Neural cell (in vitro differentiated cells): Measurements from ENCODE around the gene MPND. TPM values are rescaled to one million over a fixed set of nuclear protein-coding genes. Genes with fewer than 3 reads are reported as not detected.

Experiments
- H2AFZ ChIP-seq: fragments of 200-600, 300-800 bp; sonication (generic), shearing (Covaris generic); 2 replicates; pipeline ENCODE4 v1.6.0; 2014; ENCODE audit warnings: low read depth, mild to moderate bottlenecking, antibody characterized with exemption, low read length, moderate library complexity
- H3F3A ChIP-seq: fragments of 200-600 bp; shearing (Covaris generic); 2 replicates; pipeline ENCODE4 v1.6.1; 2016; ENCODE audit warnings: mild to moderate bottlenecking, moderate library complexity, mixed read lengths, antibody characterized with exemption, low read length; ENCODE audit not compliant: insufficient read depth, poor library complexity, severe bottlenecking
- H3K27ac ChIP-seq: fragments of 200-600, 300-800 bp; sonication (generic), shearing (Covaris generic); 2 replicates; pipeline ENCODE4 v1.5.1; 2014; ENCODE audit warnings: mild to moderate bottlenecking, low read length, moderate library complexity
- H3K27me3 ChIP-seq: fragments of 300-800, 200-600 bp; sonication (generic), shearing (Covaris generic); 2 replicates; pipeline ENCODE4 v1.6.0; 2014; ENCODE audit warnings: mild to moderate bottlenecking, low read depth, low read length, moderate library complexity; ENCODE audit not compliant: insufficient read depth
- H3K36me3 ChIP-seq: fragments of 300-800, 200-600 bp; sonication (generic), shearing (Covaris generic); 2 replicates; pipeline ENCODE4 v1.5.1; 2014; ENCODE audit warnings: mild to moderate bottlenecking, antibody characterized with exemption, low read length, moderate library complexity; ENCODE audit not compliant: insufficient read depth
- H3K4me2 ChIP-seq: fragments of 300-800, 200-600 bp; sonication (generic), shearing (Covaris generic); 2 replicates; pipeline ENCODE4 v1.6.0; 2014; ENCODE audit warnings: mild to moderate bottlenecking, low read length
- H3K4me3 ChIP-seq: fragments of 300-800, 200-600 bp; sonication (generic), shearing (Covaris generic); 2 replicates; pipeline ENCODE4 v1.5.1; 2014; ENCODE audit warnings: mild to moderate bottlenecking, low read length, moderate library complexity
- H3K79me2 ChIP-seq: fragments of 200-600 bp; shearing (Covaris generic); replicated peaks from 2 replicates; pipeline ENCODE4 v1.6.0; 2014; ENCODE audit warnings: mild to moderate bottlenecking, low read length, moderate library complexity; ENCODE audit not compliant: insufficient read depth
- H3K9ac ChIP-seq: fragments of 300-800, 200-600 bp; sonication (generic), shearing (Covaris generic); 2 replicates; pipeline ENCODE4 v1.6.1; 2016; ENCODE audit warnings: mild to moderate bottlenecking, low read length, mixed read lengths
- H3K9me2 ChIP-seq: fragments of 200-600 bp; shearing (Covaris generic); 2 replicates; pipeline ENCODE4 v1.6.1; 2016; ENCODE audit warnings: mild to moderate bottlenecking, low read length, mixed read lengths; ENCODE audit not compliant: insufficient read depth
- H3K9me3 ChIP-seq: fragments of 200-600, 300-800 bp; sonication (generic), shearing (Covaris generic); 2 replicates; pipeline ENCODE4 v1.6.1; 2016; ENCODE audit warnings: mild to moderate bottlenecking, mixed run types, low read length, moderate library complexity, mixed read lengths
- H4K20me1 ChIP-seq: fragments of 200-600 bp; shearing (Covaris generic); 2 replicates; pipeline ENCODE4 v1.6.1; 2016; ENCODE audit warnings: mild to moderate bottlenecking, mixed run types; ENCODE audit not compliant: insufficient read depth
- EP300 ChIP-seq: fragments of 450-650 bp; conservative IDR thresholded peaks from 2 replicates; pipeline ENCODE4 v1.6.1; 2014; ENCODE audit warnings: antibody characterized with exemption, mild to moderate bottlenecking, moderate library complexity; ENCODE audit not compliant: poor library complexity, severe bottlenecking
- EZH2 ChIP-seq: fragments of 200-600, 300-800 bp; shearing (Covaris generic), sonication (generic); IDR thresholded peaks from 2 replicates; pipeline ENCODE4 v1.6.1; 2014; ENCODE audit warnings: antibody characterized with exemption, low read length, borderline replicate concordance, mild to moderate bottlenecking; ENCODE audit not compliant: insufficient read depth, poor library complexity, severe bottlenecking
- MXI1 ChIP-seq: fragments of 450-650 bp; conservative IDR thresholded peaks from 2 replicates; pipeline ENCODE4 v1.6.1; 2014; ENCODE audit warnings: antibody characterized with exemption, mild to moderate bottlenecking; ENCODE audit not compliant: poor library complexity, severe bottlenecking
- POLR2AphosphoS5 ChIP-seq: IDR thresholded peaks from 2 replicates; pipeline ENCODE4 v1.6.1; 2012
- RAD21 ChIP-seq: fragments of 450-650 bp; conservative IDR thresholded peaks from 2 replicates; pipeline ENCODE4 v1.6.1; 2014; ENCODE audit warnings: antibody characterized with exemption, mild to moderate bottlenecking, moderate library complexity
- SMC3 ChIP-seq: fragments of 450-650 bp; conservative IDR thresholded peaks from 2 replicates; pipeline ENCODE4 v1.6.1; 2014; ENCODE audit warnings: antibody characterized with exemption, mild to moderate bottlenecking, moderate library complexity; ENCODE audit not compliant: poor library complexity
- TAF1 ChIP-seq: IDR thresholded peaks from 2 replicates; pipeline ENCODE4 v1.6.1; 2012; ENCODE audit warnings: low read depth
- polyA plus RNA-seq: library from polyadenylated mRNA; depleted of rRNA; stranded (reverse); fragments of >200 nt; gene quantifications from 2 replicates; pipeline ENCODE4 v1.2.3, GENCODE V29; 2014
- TF ChIP-seq, protein P1 (sequence below): fragments of 450-650 bp; IDR thresholded peaks from 2 replicates; pipeline ENCODE4 v1.5.1; 2014; ENCODE audit warnings: antibody characterized with exemption, mild to moderate bottlenecking, moderate library complexity; ENCODE audit not compliant: poor library complexity, severe bottlenecking
- TF ChIP-seq, protein P2 (sequence below): IDR thresholded peaks from 2 replicates; pipeline ENCODE4 v1.6.1; 2012; ENCODE audit warnings: borderline replicate concordance

MPND gene
- polyA plus RNA-seq, 1 donor from 2014 or later = 34.8 TPM

DNA sequence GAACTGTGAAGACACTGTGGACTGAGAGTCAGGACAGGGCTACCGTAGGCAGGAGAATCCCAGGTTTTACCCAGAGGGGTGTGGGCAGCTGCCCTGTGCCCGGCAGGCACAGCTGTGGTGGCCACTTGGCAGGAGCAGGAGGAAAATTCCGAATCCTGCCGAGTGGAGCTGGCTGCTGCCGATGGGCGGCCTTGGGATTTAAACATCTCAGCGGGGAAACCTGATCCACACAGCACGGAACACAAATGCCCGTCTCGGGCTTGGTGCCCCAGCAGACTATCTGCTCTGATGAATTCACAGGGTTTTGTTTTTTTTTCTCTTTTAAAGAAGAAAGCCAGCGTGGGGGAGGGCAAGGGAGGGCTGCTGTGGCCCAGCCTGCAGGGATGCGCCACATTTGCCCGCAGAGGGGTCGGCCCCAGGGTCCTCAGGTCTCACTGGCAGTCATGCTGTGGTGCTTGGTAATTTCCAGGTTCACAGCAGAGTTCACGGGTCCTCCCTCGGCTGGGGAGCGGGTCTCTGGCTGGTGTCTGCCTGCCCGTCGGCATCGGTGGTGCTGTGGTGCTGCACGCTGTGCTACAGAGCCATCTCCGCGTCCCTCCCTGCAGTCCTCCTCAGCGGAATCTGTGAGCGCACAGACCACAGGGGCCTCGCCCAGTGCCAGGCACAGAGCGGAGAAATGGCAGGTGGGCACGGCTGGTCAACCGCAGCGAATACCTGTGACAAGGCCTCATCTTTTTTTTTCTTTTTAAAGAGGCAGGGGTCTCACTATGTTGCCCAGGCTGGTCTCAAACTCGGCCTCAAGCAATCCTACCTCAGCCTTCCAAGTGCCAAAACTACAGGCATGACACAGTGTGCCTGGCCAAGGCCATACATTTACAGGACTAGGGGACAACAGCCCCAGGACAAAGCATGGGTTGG, 28.1 kb downstream of the MPND start (continued):
- no peak for TF ChIP-seq EZH2
- no peak for TF ChIP-seq POLR2AphosphoS5

DNA sequence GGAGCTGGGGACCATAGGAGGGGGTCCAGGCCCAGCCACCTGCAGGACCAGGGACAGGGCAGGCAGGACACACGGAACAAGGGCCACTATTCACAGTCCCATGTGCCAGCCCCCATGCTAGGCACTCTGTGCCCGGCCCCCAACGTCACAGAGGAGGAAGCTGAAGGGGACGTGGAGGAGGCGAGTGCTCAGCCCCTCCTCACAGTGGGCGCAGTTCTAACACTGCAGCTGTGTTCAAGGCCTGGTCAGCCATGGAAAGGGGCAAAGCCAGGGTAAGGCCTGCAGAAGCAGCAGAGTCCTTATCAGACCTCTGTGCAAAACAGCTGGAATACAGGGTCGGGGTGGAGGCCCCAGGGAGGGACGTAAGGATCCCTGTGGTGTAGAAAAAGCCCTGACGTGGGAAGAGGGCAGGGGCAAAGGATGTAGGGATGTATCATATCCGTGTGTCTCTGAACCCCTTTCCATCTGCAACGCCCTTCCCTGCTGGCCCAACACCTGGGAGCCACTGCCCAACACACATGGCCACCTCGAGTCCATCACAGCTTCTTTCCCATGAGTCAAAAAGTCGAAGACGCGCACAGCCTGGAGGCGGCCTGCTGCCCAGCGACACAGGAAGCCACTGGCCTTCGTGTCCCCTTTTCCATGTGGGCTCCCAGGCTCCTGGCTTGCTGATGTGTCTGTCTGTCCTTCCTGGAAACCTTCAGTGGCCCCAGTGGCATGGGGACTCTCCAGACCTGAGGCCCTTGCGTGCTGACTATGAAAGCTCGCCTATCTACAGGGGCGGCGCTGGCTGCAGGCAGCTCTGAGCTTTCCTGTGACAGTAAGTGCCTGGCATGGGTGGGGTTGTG, 29.0 kb downstream of the MPND start:
- Histone ChIP-seq H4K20me1 (no peaks in the 10 kb centered on the region), H3K27me3 (no peaks in the 10 kb centered on the region), H3F3A (no peaks in the 10 kb centered on the region), H2AFZ (no peak overlapping the region), H3K27ac (no peak overlapping the region), H3K9me2 (no peaks in the 10 kb centered on the region), H3K4me3 (no peak overlapping the region), H3K79me2 (no peaks in the 10 kb centered on the region), H3K36me3 (no peaks in the 10 kb centered on the region), H3K4me2 (no peak overlapping the region), H3K9me3 (no peaks in the 10 kb centered on the region), H3K9ac (no peak overlapping the region)
- TF ChIP-seq POLR2AphosphoS5 (no peak), EP300 (no peak)
- TF ChIP-seq, protein P1, sequence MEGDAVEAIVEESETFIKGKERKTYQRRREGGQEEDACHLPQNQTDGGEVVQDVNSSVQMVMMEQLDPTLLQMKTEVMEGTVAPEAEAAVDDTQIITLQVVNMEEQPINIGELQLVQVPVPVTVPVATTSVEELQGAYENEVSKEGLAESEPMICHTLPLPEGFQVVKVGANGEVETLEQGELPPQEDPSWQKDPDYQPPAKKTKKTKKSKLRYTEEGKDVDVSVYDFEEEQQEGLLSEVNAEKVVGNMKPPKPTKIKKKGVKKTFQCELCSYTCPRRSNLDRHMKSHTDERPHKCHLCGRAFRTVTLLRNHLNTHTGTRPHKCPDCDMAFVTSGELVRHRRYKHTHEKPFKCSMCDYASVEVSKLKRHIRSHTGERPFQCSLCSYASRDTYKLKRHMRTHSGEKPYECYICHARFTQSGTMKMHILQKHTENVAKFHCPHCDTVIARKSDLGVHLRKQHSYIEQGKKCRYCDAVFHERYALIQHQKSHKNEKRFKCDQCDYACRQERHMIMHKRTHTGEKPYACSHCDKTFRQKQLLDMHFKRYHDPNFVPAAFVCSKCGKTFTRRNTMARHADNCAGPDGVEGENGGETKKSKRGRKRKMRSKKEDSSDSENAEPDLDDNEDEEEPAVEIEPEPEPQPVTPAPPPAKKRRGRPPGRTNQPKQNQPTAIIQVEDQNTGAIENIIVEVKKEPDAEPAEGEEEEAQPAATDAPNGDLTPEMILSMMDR = no peak
- TF ChIP-seq, protein P2, sequence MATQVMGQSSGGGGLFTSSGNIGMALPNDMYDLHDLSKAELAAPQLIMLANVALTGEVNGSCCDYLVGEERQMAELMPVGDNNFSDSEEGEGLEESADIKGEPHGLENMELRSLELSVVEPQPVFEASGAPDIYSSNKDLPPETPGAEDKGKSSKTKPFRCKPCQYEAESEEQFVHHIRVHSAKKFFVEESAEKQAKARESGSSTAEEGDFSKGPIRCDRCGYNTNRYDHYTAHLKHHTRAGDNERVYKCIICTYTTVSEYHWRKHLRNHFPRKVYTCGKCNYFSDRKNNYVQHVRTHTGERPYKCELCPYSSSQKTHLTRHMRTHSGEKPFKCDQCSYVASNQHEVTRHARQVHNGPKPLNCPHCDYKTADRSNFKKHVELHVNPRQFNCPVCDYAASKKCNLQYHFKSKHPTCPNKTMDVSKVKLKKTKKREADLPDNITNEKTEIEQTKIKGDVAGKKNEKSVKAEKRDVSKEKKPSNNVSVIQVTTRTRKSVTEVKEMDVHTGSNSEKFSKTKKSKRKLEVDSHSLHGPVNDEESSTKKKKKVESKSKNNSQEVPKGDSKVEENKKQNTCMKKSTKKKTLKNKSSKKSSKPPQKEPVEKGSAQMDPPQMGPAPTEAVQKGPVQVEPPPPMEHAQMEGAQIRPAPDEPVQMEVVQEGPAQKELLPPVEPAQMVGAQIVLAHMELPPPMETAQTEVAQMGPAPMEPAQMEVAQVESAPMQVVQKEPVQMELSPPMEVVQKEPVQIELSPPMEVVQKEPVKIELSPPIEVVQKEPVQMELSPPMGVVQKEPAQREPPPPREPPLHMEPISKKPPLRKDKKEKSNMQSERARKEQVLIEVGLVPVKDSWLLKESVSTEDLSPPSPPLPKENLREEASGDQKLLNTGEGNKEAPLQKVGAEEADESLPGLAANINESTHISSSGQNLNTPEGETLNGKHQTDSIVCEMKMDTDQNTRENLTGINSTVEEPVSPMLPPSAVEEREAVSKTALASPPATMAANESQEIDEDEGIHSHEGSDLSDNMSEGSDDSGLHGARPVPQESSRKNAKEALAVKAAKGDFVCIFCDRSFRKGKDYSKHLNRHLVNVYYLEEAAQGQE = no peak

DNA sequence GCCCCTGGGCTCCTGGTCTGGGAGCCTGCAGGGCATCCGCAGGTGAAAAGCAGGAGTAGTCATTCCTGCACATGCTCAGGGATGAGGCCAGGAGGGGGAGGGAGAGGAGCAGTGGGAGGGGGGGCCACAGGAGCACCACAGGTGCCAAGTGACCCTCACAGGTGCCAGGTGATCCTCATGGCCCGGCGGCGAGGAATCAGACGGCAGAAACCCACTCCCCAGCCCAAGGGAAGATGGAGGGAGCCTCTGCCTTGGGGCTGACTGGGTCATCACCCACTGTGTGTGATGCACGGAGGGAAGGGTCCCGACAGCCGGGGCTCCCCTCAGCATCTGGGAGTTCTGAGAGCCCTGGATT, 29.6 kb downstream of the MPND start:
- H3K9ac ChIP-seq = no peak overlapping the region
- no peaks in the 10 kb centered on the region for H3K9me3 ChIP-seq
- H3K4me3 ChIP-seq = no peak overlapping the region
- H3K27me3 ChIP-seq = no peaks in the 10 kb centered on the region
- no peak overlapping the region for H2AFZ ChIP-seq
- no peak overlapping the region for H3K4me2 ChIP-seq
- no peaks in the 10 kb centered on the region for H3K9me2 ChIP-seq
- no peaks in the 10 kb centered on the region for H3K79me2 ChIP-seq
- H4K20me1 ChIP-seq = no peaks in the 10 kb centered on the region
- H3K27ac ChIP-seq = no peak overlapping the region
- TF ChIP-seq SMC3 (no peak), EP300 (no peak), MXI1 (no peak), EZH2 (no peak), RAD21 (no peak), TAF1 (no peak), POLR2AphosphoS5 (no peak)
- TF ChIP-seq, protein P2 = no peak
- TF ChIP-seq, protein P1 = no peak
- no peaks in the 10 kb centered on the region for H3F3A ChIP-seq
- no peaks in the 10 kb centered on the region for H3K36me3 ChIP-seq
